Liver (tissue), 3 donors: Measurements from ENCODE around the gene CFAP299.

Experiments used
- ATF3 ChIP-seq: IDR thresholded peaks from 2 replicates; pipeline ENCODE4 v1.6.1; 2016; ENCODE audit warnings: antibody characterized with exemption
- CTCF ChIP-seq: fragments of 150-350 bp; IDR thresholded peaks from 2 replicates; pipeline ENCODE4 v1.5.1; 2017; ENCODE audit warnings: improper control_type of control experiment, low read depth, low read length; ENCODE audit not compliant: missing input control
- GABPA ChIP-seq, 2 donors: IDR thresholded peaks in 1 of 2; conservative IDR thresholded peaks in 1 of 2; 2 replicates each; pipeline ENCODE4 v1.6.1; 2016; ENCODE audit warnings: antibody characterized with exemption in 2 of 2, mild to moderate bottlenecking in 1 of 2, moderate library complexity in 1 of 2
- JUND ChIP-seq, 2 donors: IDR thresholded peaks; 2 replicates each; pipeline ENCODE4 v1.6.1; 2016; ENCODE audit warnings: antibody characterized with exemption in 2 of 2
- MAX ChIP-seq: IDR thresholded peaks from 2 replicates; pipeline ENCODE4 v1.6.1; 2016; ENCODE audit warnings: antibody characterized with exemption
- RAD21 ChIP-seq, 2 donors: IDR thresholded peaks; 2 replicates each; pipeline ENCODE4 v1.6.1; 2016; ENCODE audit warnings: antibody characterized with exemption in 2 of 2, mild to moderate bottlenecking in 2 of 2
- REST ChIP-seq: IDR thresholded peaks from 2 replicates; pipeline ENCODE4 v1.6.1; 2016; ENCODE audit warnings: antibody characterized with exemption, mild to moderate bottlenecking
- RXRA ChIP-seq, 2 donors: IDR thresholded peaks; 2 replicates each; pipeline ENCODE4 v1.6.1; 2017 to 2018; ENCODE audit warnings: antibody characterized with exemption in 2 of 2, mild to moderate bottlenecking in 1 of 2
- SP1 ChIP-seq: IDR thresholded peaks from 2 replicates; pipeline ENCODE4 v1.6.1; 2018; ENCODE audit warnings: antibody characterized with exemption, mild to moderate bottlenecking
- TAF1 ChIP-seq: conservative IDR thresholded peaks from 2 replicates; pipeline ENCODE4 v1.6.1; 2016; ENCODE audit warnings: antibody characterized with exemption, mild to moderate bottlenecking
- YY1 ChIP-seq: IDR thresholded peaks from 2 replicates; pipeline ENCODE4 v1.6.1; 2016; ENCODE audit warnings: antibody characterized with exemption, mild to moderate bottlenecking
- ZBTB33 ChIP-seq: IDR thresholded peaks from 2 replicates; pipeline ENCODE4 v1.6.1; 2016; ENCODE audit warnings: antibody characterized with exemption
- donor health status: healthy.
- donor health status: healthy.

GRCh38 chr4:80610845-80611677 lies 275.5 kb downstream of the CFAP299 start:
- TF ChIP-seq CTCF: no peak
- TF ChIP-seq RAD21 (IDR thresholded peaks at IDR 0.05): no peak
- TF ChIP-seq TAF1: no peak
- no peak for TF ChIP-seq YY1
- TF ChIP-seq SP1: no peak
- no peak for TF ChIP-seq REST
- TF ChIP-seq GABPA (IDR thresholded peaks at IDR 0.05 in 1 of 2, conservative IDR thresholded peaks at IDR 0.05 in 1 of 2): no peak
- no peak for TF ChIP-seq RXRA (IDR thresholded peaks at IDR 0.05)
- no peak for TF ChIP-seq ZBTB33
- no peak for TF ChIP-seq ATF3
- no peak for TF ChIP-seq JUND (IDR thresholded peaks at IDR 0.05)
- TF ChIP-seq MAX: no peak
